Melanocyte of skin (primary cell): ENCODE data around the gene ZNF211. TPM values are rescaled to one million over a fixed set of nuclear protein-coding genes. Genes with fewer than 3 reads are reported as not detected.

Experiments
- total RNA-seq, 2 donors: library from RNA; depleted of rRNA; stranded (reverse); fragments of >200 nt; gene quantifications; 2 replicates each; pipeline ENCODE4 v1.2.3, GENCODE V29; 2012

ZNF211 gene
- total RNA-seq: 1 to 10 TPM; 9.0 to 9.6 TPM

DNA sequence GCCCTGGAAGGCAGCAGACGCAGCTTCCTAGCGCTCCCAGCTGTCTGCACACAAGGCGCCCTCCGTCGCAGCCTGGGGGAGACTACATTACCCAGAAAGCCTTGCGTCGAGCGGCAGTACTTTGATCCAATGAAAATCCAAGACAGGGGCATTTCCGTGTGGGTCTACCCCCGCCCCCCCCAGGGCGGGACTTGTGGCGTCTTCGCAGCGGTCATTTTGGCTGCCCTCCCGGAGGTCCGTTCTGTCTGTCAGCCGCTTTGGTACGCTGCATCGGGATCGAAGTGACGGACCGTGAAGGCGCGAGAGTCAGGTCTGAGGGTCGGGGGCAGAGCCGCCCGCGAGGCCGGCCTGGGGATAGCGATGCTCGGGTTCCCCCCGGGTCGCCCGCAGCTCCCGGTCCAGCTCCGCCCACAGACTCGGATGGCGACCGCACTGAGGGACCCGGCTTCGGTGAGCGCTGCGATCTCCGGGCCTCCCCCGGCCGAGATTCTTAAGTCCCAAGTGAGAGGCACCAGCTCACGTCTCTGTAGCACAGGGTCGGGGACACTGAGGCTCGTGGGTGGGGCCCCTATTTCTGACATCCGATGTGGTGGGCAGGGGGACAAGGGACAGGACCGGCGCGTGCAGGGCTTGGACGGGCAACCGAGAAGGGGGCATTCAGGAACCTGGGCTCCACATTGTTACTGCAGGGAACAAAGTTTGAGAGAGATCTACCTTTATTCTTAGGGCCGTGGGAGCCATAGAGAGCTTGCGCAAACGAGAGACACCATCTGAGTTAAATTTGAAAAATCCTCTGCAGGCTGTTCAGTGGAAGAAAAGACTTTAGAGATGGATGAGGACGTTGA, at the start of gene ZNF211:
Gene ZNF211 (plus strand): TSS at position 182 of the 845 bp plus-strand sequence. CDS start 179 bp downstream, at position 361.

DNA sequence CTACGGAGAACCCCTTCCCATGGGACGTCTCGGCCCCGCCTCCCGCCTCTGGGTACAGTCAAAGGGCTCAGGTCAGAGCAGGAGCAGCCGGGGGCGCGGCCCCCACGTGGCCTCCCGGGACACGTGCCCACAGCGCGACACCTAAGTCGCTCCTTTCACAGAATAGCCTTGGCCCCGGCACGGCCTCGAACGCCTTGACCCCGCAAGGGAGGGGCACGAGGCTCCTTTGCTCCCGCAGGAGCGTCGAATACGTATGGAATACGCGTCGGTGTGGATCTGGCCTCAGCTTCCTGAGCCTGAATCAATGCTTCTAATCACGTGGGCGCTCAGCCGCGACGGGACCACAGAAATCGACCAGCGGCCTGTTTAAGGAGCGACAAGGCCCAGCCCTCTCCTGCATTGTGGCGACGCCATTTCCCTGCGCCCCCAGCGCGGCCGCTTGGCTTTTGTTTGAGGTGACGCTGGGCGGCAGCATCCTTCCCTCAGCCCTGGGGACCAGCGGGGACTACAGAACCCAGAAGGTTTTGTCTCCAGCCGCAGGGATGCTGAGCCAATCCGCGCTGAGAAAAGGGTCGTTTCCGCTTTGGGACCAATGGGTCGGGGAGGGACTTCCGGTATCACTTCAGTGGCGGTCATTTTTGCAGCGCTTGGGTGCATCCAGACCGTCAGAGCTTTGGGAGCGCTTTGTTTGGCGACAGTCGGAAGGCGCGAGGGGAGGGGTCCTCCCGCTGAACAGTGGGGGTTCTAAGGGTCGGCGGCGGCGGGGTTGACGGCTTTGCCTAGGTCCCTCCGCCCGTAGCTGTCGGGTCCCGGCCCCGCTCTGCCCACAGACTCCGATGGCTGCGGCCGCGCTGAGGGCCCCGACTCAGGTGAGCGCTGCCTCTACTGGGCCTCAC, 49.2 kb upstream of the ZNF211 start, which contains the start of gene ZIK1:
Gene ZIK1 (plus strand): TSS at position 625 of the 896 bp plus-strand sequence. CDS start 212 bp downstream, at position 837.

DNA sequence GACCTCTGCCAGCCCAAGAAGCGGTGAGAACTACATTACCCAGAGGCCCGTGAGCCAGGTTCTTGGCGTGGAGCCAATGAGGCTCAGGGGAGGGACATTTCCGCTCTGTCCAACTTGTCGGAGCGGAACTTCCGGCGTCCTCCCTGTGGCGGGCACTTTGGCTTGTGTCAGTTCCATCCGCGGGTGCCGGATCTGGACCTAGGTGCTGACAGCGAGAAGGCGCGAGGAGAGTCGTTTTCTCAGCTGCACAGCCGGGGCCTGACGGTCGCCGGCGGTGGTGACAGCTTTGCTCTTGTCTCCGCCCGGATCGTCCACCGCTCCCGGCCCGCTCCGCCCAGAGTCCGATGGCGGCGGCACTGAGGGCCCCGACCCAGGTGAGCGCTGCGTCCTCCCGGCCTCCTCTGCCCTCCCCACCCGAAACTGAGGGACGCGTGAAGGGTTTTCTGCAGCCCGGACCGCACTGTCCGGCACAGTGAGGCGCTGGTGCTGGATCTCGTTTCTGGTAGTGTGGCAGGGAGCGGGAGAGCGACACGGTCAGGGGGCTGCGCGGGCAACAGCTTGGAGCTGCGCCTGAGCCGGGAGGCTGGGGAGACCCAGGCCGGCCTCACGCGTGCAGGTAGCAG, 33.1 kb upstream of the ZNF211 start, which contains the start of gene ZNF530:
Gene ZNF530 (plus strand): TSS at position 125 of the 623 bp plus-strand sequence. CDS start 4,461 bp downstream, outside the sequence.

GRCh38 chr19:57613941-57614743, 18.8 kb upstream of the ZNF211 start, which contains the start of gene ZNF134:
TSS of gene ZNF134 (plus strand) at chr19:57614242. CDS start at chr19:57619469, 5,227 bp downstream.

GRCh38 chr19:57668635-57669034, 35.7 kb downstream of the ZNF211 start, which contains the start of gene ZSCAN4:
TSS of gene ZSCAN4 (plus strand) at chr19:57668935. CDS start at chr19:57676146, 7,211 bp downstream.

Other genes starting within 250 kb of the ZNF211 start
- gene ZNF548, start 243.3 kb upstream of the ZNF211 start, total RNA-seq: 10 to 100 TPM; 15.5 to 16.7 TPM
- gene ZNF17, start 222.0 kb upstream of the ZNF211 start, total RNA-seq: 10 to 100 TPM; 12.3 to 14.5 TPM
- 10 to 100 TPM; 71.9 to 86.3 TPM for gene ZNF749, start 197.8 kb upstream of the ZNF211 start, total RNA-seq
- gene VN1R1, start 176.0 kb upstream of the ZNF211 start, total RNA-seq: under 1 TPM; under 0.01 to 0.33 TPM
- gene ZNF772, start 155.6 kb upstream of the ZNF211 start, total RNA-seq: 10 to 100 TPM; 16.0 to 16.2 TPM
- gene ZNF419, start 145.4 kb upstream of the ZNF211 start, total RNA-seq: 10 to 100 TPM; 12.7 to 21.7 TPM
- gene ZNF773, start 133.2 kb upstream of the ZNF211 start, total RNA-seq: 10 to 100 TPM; 16.7 to 27.9 TPM
- 10 to 100 TPM; 12.3 to 15.1 TPM for gene ZNF549, start 105.8 kb upstream of the ZNF211 start, total RNA-seq
- gene ZNF550, start 73.3 kb upstream of the ZNF211 start, total RNA-seq: 1 to 10 TPM; 6.5 to 7.3 TPM
- 1 to 10 TPM; 4.8 to 5.7 TPM for gene ZNF416, start 54.3 kb upstream of the ZNF211 start, total RNA-seq
- gene ZIK1, start 49.0 kb upstream of the ZNF211 start, total RNA-seq: 10 to 100 TPM in 1 of 2 donors, 1 to 10 TPM in 1; 9.3 to 14.7 TPM
- gene ZNF530, start 33.3 kb upstream of the ZNF211 start, total RNA-seq: 1 to 10 TPM; 7.6 to 7.7 TPM
- gene ZNF134, start 18.9 kb upstream of the ZNF211 start, total RNA-seq: 10 to 100 TPM; 20.0 to 21.6 TPM
- not detected for gene ZSCAN4, start 35.8 kb downstream of the ZNF211 start, total RNA-seq
- 10 to 100 TPM in 1 of 2 donors, 1 to 10 TPM in 1; 6.9 to 11.7 TPM for gene ZNF551, start 48.8 kb downstream of the ZNF211 start, total RNA-seq
- gene ZNF154, start 76.0 kb downstream of the ZNF211 start, total RNA-seq: 1 to 10 TPM; 2.7 to 5.9 TPM
- gene ZNF671, start 94.5 kb downstream of the ZNF211 start, total RNA-seq: 10 to 100 TPM in 1 of 2 donors, 1 to 10 TPM in 1; 9.7 to 12.0 TPM
- 10 to 100 TPM; 14.7 to 15.5 TPM for gene ZNF776, start 113.6 kb downstream of the ZNF211 start, total RNA-seq
- 10 to 100 TPM in 1 of 2 donors, 1 to 10 TPM in 1; 9.6 to 12.0 TPM for gene ZNF586, start 136.5 kb downstream of the ZNF211 start, total RNA-seq
- 1 to 10 TPM; 5.0 to 8.3 TPM for gene ZNF552, start 181.7 kb downstream of the ZNF211 start, total RNA-seq
- gene ZNF587B, start 197.1 kb downstream of the ZNF211 start, total RNA-seq: 10 to 100 TPM; 13.4 to 34.0 TPM
- gene ZNF587, start 216.7 kb downstream of the ZNF211 start, total RNA-seq: 10 to 100 TPM; 21.0 to 29.0 TPM